ENCODE measurements around the gene ALG11.

Gene ALG11

GRCh38 chr13:51993713-51994112 lies 18.5 kb upstream of the ALG11 start:
- H3K27ac ChIP-seq, result no peak overlapping the region
- TF ChIP-seq, protein P1, sequence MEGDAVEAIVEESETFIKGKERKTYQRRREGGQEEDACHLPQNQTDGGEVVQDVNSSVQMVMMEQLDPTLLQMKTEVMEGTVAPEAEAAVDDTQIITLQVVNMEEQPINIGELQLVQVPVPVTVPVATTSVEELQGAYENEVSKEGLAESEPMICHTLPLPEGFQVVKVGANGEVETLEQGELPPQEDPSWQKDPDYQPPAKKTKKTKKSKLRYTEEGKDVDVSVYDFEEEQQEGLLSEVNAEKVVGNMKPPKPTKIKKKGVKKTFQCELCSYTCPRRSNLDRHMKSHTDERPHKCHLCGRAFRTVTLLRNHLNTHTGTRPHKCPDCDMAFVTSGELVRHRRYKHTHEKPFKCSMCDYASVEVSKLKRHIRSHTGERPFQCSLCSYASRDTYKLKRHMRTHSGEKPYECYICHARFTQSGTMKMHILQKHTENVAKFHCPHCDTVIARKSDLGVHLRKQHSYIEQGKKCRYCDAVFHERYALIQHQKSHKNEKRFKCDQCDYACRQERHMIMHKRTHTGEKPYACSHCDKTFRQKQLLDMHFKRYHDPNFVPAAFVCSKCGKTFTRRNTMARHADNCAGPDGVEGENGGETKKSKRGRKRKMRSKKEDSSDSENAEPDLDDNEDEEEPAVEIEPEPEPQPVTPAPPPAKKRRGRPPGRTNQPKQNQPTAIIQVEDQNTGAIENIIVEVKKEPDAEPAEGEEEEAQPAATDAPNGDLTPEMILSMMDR (IDR thresholded peaks at IDR 0.05), result no peak
- no peak for TF ChIP-seq ZFX (IDR thresholded peaks at IDR 0.05; ENCODE audit: borderline replicate concordance)

- H3K27ac ChIP-seq, result peak overlapping the region; percentile 46
- TF ChIP-seq, protein P1 (IDR thresholded peaks at IDR 0.05), result no peak
- TF ChIP-seq ZFX (IDR thresholded peaks at IDR 0.05; ENCODE audit: borderline replicate concordance), result no peak
Measured at GRCh38 chr13:51995677-51996551, 16.3 kb upstream of the ALG11 start.

DNA sequence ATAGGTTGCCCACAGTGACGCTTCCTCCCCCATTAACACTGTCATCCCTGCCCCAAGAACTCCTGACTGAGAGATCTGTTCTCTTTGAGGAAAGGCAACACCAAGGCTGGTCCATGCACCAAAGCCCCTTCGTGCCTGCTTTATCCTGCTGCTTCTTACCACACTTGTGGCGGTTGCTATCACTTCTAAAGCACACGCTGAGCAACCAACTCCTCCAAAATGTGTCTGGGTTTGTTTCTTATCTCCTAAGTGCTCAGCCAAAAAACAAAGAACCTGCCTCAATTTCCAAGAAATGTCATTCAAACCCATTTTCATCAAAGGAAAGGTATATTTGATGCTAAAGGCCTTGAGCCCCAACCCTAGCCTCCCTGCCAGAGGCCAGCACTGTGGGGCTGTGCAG lies 15.6 kb upstream of the ALG11 start:
- H3K27ac ChIP-seq, result no peak overlapping the region; the same call in 1 of the 2 replicates
- TF ChIP-seq, protein P1 (IDR thresholded peaks at IDR 0.05), result no peak
- no peak for TF ChIP-seq ZFX (IDR thresholded peaks at IDR 0.05; ENCODE audit: borderline replicate concordance)

- no peak overlapping the region for H3K27ac ChIP-seq
- TF ChIP-seq, protein P1 (IDR thresholded peaks at IDR 0.05), result no peak
- no peak for TF ChIP-seq ZFX (IDR thresholded peaks at IDR 0.05; ENCODE audit: borderline replicate concordance)
Measured at GRCh38 chr13:51997186-51997585, 15.0 kb upstream of the ALG11 start.

DNA sequence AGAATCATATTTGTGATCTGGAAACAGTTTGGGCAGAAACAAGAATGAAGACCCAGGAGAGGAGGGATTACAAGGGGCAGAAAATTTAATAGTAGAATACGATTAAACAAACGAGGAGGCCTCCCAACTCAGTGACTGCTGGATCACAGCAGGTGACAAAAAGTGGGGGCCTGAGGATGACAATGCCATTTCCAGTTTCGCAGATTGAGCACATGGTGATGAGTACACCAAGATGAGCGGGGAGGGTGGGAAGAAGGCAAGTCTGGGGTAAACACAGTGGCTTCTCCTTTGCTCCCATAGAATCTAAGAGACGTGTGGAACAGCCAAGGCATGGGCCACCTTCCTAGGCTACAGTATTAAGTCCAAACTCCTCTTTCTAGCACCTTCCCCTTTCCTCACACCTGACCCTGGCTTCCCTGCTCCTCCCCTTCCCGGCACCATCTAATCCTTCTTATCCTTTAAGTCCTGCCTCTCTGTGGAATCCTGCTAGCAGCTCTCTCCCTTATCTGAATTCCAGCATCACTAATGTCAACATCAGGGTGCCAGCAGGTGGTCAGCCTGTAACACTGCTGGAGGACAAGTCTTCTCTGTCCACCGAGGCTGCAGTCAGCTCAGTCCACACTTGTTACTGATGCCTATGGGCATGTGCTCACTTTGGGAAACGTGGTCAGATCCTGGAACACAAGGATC lies 14.4 kb upstream of the ALG11 start:
- H3K27ac ChIP-seq, result peak overlapping the region; percentile 59
- TF ChIP-seq, protein P1 (IDR thresholded peaks at IDR 0.05), result no peak
- no peak for TF ChIP-seq ZFX (IDR thresholded peaks at IDR 0.05; ENCODE audit: borderline replicate concordance)

DNA sequence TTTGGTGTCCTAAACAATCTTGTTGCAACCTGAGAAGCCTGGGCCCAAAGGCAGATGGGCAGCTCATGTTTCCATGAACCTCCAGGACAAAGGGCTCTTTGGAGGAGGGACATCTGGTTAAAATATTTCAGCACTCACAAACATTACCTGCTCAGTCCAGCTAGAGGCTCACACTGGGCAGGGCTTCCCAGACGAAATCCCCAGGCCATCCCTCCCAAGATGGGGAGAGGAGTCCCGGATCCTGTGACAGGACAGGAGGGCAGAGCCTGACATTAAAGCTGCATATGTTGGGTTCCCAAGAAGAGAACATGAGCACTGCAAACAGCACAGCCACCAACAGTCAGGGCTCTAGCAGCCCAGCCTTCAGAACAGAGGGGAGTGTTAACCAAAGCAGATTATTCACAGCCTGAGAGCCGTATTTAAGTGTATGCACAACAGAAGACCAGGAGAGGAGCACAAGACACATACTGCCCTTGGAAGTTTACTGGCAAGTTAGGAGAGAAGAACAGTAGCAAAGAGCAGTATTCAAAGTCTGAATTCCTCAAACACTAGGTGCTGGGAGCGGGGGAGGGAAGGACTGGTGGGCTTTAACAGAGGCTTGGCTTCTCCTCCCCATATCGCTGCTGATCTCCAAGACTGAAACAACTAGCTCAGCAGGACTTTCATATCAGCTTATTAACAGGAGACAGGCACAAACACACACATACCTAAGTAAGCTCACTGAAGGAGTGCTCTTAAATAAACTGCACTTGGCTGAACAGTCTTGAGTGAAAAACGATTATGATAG lies 13.3 kb upstream of the ALG11 start:
- TF ChIP-seq, protein P1 (IDR thresholded peaks at IDR 0.05), result no peak
- TF ChIP-seq ZFX (IDR thresholded peaks at IDR 0.05; ENCODE audit: borderline replicate concordance), result no peak

More for the DNA sequence above, 13.3 kb upstream of the ALG11 start:
- H3K27ac ChIP-seq, result peak overlapping the region; percentile 59
